ENCODE data around the gene HIBADH.
"Not testable (repeated sequence)": the region's sequence is repeated elsewhere in the genome, so short reads cannot be mapped to it uniquely, and the experiment has no call there.

Gene HIBADH

GRCh38 chr7:27678617-27679260 lies 16.1 kb upstream of the HIBADH start:
- DNase-seq (ENCODE audit: low spot score), result no peak

GRCh38 chr7:27677912-27678612 lies 15.4 kb upstream of the HIBADH start:
- DNase-seq (ENCODE audit: low spot score), result no peak

DNA sequence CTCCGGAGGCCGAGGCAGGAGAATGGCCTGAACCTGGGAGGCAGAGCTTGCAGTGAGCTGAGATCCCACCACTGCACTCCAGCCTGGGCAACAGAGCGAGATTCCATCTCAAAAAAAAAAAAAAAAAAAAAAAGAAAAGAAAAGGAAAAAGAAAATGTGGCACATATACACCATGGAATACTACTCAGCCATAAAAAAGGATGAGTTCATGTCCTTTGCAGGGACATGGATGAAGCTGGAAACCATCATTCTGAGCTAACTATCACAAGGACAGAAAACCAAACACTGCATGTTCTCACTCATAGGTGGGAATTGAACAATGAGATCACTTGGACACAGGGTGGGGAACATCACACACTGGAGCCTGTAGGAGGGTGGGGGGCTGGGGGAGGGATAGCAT lies 11.4 kb upstream of the HIBADH start:
- DNase-seq (ENCODE audit: low spot score), result not testable (repeated sequence)

DNA sequence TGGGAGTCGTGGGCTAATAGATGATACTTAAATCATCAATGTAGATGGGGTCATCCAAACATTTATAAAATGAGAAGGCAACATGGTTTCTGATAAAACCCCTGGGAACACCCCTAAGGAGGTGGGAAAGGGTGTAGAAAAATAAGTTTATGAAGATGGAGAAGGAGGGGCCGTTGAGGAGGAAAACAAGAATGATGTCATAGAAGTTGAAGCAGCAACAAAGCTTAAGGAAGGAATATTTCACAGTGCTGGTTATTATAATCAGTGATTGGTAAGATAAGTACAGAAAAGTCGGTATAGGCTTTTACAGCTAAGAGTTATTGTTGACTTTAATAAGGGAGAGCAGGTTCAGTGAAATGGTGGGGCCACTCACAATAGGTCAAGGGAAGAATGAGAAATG lies 9.0 kb upstream of the HIBADH start:
- no peak for DNase-seq (ENCODE audit: low spot score)

DNA sequence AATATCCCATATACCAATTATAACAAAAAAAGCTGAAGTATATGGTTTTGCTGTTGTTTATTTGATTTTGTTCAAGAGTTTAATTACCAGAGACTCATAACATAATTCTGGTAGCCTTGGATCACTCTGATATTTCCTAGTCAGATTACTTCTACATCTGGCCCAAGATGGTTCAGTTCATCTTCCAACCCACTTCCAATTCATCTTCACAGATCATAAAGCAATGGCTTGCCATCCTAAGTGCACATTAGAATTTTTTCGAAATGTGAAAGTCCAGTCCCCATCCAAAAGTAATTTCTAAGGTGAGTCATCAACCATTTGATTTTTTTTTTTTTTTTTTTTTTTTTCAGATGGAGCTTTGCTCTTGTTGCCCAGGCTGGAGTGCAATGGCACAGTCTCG lies 8.0 kb upstream of the HIBADH start:
- no peak for DNase-seq (ENCODE audit: low spot score)

DNA sequence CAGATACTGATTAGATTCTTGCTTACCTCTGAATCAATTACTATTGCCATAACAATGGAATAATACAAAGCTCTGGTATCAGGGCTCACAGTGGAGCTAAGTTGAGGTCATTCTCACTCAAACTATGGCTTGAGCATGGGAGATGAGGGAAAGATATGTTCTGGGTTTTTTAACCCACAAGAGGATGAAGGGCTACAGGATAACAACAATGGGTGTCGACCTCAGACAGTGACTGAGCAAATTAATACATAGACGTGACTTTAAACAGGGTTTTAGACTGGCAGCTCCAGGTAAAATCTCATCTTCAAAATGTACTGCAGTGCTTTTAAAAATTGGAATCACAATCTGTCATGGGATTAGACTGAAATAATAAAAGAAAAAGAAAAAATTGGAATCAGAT lies 7.5 kb upstream of the HIBADH start:
- no peak for DNase-seq (ENCODE audit: low spot score)

- DNase-seq (ENCODE audit: low spot score), result no peak
Observed at GRCh38 chr7:27665531-27665930, 2.8 kb upstream of the HIBADH start.

GRCh38 chr7:27663989-27664331 lies 1.3 kb upstream of the HIBADH start:
- DNase-seq (ENCODE audit: low spot score), result no peak

DNA sequence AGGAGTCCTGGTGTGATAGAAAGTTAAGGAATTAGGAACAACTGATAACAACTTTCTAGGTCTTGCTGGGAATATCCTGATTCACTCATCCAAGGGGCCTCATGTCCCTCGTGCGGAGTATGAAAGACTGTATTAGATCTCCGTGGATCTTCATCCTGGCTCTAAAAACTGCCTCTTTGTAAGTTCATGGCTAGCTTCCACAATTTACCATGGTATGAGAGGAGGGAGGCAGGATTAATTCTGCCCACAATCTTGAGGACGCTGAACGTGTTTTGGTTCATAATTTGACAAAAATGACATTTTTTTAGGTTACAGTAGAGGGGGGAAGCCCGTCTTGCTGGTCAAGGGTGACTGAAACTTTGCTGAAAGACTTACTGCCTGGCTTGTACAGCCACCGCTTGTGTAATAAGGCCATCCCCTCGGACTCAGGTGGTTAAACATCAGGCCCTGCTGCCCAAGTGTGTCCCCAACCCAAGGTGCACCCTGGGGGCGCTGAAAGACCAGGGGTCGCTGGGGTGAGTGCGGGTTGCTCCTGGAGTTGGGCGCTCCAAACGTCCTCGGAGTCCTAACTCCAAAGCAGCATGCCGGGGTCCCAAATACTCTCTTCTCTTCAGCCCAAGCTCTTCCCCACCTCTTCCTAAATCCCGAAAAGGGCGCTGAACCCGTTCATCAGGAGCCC lies 733 bp downstream of the HIBADH start:
- peak; percentile 35 for DNase-seq (ENCODE audit: low spot score)

- DNase-seq (ENCODE audit: low spot score), result no peak
Observed at GRCh38 chr7:27656724-27657123, 6.0 kb downstream of the HIBADH start.

- DNase-seq (ENCODE audit: low spot score), result no peak
Observed at GRCh38 chr7:27655184-27655583, 7.5 kb downstream of the HIBADH start.

DNA sequence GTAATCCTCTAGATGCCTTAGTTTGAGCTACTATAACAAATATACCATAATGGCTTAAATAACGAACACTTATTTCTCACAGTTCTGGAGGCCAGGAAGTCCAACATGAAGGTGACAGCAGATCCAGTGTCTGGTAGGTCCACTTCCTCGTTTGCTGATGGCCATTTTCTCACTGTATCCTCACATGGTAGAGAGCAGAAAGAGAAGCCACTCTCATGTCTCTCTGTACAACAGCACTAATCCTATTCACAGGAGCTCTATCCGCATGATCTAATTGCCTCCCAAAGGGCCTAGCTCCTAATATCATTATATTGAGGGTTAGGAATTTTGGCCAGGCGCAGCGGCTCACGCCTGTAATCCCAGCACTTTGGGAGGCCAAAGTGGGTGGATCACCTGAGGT lies 10.2 kb downstream of the HIBADH start:
- no peak for DNase-seq (ENCODE audit: low spot score)

GRCh38 chr7:27651702-27652101 lies 11.0 kb downstream of the HIBADH start:
- no peak for DNase-seq (ENCODE audit: low spot score)

- no peak for DNase-seq (ENCODE audit: low spot score)
Observed at GRCh38 chr7:27650283-27650682, 12.4 kb downstream of the HIBADH start.

DNA sequence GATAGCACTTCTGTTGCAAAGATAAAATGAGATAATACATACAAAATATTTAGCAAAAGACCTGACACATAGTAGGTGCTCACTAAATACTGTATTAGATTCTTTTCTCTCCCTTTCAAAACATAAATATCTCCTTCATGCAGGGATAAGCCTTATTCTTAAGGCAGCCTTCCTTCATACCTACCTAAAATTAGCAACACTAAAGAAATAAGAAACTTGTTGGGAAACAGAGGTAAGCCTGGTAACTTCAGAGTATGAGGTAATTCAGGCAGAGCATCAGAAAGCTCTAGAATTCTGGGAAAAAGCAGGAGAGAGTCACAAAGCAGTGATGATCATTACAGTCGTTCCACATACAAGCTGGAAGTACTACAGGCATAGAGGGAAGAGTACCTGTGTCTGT lies 15.2 kb downstream of the HIBADH start:
- DNase-seq (ENCODE audit: low spot score), result no peak

DNA sequence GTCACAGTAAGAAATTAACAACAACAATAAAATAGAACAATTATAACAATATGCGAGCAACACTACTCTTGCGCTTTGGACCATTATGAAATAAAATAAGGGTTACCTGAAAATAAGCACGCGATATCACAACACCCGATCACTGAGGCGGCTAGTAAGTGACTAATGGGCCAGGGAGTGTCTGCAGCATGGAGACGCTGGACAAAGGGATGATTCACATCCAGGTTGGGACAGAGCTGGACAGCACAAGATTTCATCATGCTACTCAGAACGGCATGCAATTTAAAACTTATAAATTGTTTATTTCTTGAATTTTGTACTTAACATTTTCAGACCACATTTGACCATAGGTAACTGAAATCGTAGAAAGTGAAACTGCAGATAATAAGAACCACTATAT lies 15.6 kb downstream of the HIBADH start:
- DNase-seq (ENCODE audit: low spot score), result no peak

DNA sequence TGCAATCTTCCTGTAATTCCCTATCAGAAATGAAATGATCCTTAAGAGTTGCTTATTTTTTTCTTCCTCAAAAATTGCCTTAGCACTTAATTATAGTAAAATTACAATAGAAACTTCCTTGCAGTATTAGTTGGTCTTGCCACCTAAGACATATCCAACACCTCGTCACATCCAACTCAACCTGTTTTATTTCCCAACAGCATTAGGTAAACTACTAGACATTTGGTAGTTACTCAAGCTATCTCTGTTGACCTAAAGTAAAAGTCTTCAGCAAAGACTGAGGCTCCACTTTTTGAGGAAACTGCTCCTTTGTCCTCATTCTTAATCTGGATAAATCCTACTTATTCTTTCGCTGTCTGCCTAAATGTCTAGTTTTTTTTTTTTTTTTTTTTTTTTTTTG lies 20.4 kb downstream of the HIBADH start:
- no peak for DNase-seq (ENCODE audit: low spot score)

- DNase-seq (ENCODE audit: low spot score), result no peak
Observed at GRCh38 chr7:27641581-27642230, 21.0 kb downstream of the HIBADH start.

DNA sequence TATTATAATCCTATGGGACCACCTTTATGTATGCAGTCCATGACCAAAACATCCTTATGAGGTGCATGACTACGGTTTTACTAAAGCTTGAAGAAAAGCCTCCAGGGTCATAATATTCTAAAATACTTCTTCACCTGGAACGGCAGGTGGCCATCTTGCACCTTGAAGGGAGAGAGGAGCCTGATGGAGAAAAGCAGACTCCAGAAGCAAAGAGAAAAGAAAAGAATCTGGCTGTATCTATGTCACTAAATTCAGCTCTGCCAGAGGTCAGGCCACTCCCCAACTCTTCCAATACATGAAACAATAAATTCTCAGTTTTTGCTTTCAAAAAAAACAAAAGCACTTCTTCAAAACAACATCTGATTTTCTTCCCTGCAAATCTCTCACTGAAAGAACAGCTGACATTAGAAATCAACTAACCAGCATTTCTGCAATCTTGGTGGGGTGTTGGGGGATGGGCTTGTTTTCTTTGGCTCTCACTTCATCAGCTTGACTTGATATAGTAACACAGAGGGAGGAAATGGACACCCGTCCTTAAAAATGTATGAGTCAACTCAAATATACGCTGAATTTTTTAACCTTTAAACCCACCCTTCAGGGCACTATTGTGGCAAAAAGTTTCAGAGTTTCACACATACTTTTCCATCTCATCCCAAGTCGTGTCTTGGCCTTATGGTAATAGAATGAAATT lies 21.7 kb downstream of the HIBADH start:
- DNase-seq (ENCODE audit: low spot score), result no peak

- DNase-seq (ENCODE audit: low spot score), result no peak
Observed at GRCh38 chr7:27639851-27640250, 22.8 kb downstream of the HIBADH start.

DNA sequence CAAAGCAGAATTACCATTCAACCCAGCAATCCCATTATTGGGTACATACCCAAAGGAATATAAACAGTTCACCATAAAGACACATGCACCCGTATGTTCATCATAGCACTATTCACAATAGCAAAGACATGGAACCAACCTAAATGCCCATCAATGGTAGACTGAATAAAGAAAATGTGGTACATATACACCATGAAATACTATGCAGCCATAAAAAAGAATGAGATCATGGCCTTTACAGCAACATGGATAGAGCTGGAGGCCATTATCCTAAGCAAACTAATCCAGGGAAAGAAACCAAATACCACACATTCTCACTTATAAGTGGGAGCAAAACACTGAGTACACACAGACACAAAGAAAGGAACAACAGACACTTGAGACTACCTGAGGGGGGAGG lies 23.6 kb downstream of the HIBADH start:
- DNase-seq (ENCODE audit: low spot score), result not testable (repeated sequence)

DNA sequence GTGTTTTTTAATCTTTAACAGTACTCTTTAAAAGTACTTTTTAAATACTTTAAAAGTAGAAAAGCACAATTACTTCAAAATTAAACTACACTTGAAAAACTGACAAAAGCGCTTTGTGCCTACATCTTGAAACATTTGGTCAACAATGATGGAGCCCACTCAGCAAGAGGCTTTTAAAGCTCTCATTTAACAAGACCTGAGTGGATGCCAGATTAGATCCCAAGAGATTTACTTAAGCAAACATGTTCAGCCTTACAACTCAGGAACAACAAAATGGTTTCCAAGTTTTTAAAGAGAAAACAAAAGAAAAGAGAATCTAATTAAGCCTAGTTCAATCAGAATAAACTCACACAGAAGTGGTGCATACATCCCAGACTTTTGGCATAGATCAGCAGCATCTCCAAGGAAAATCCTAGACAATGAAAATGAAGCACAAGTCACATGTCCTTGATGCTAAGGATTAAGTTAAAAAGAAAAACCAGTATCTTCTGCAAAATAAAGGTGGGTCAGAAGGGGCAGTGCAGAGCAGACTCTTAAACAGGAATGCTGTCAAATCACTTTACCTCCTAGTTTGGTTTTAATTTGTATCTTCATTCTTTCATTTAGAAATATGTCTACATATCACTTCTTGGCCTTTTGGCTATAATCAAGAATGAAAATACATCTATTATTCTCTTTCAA lies 26.2 kb downstream of the HIBADH start:
- DNase-seq (ENCODE audit: low spot score), result peak; percentile 19
